B cell (primary cell): Measurements from ENCODE around the gene DENND4B. TPM values are rescaled to one million over a fixed set of nuclear protein-coding genes. Genes with fewer than 3 reads are reported as not detected.

Source experiments
- ATAC-seq: fragments of 200-7000 bp; cut with Tn5 transposase; one replicate; pipeline ENCODE4 v1.10.0; 2021; ENCODE audit warnings: low read depth, mild to moderate bottlenecking, moderate number of reproducible peaks, moderate library complexity
- CTCF ChIA-PET: fragments of 350-600 bp; sonication (Branson Sonifier 250); formaldehyde crosslinking; loops from one replicate; lab custom pipeline; 2021; ENCODE audit warnings: antibody characterized with exemption, inconsistent platforms; lab: Charles Lee
- POLR2A ChIA-PET: fragments of 350-600 bp; sonication (Branson Sonifier 250); formaldehyde crosslinking; loops from one replicate; lab custom pipeline; 2021; ENCODE audit warnings: antibody characterized with exemption; lab: Charles Lee
- DNase-seq: peaks from one replicate; pipeline ENCODE4 v3.0.0; 2013
- H2AFZ ChIP-seq: 2 replicates; pipeline ENCODE4 v1.6.1; 2012; ENCODE audit warnings: mild to moderate bottlenecking, low read depth, low read length; ENCODE audit not compliant: insufficient read depth, poor library complexity, severe bottlenecking
- H3K27ac ChIP-seq, 2 donors: 1 replicate in 1 of 2; 2 replicates in 1 of 2; pipeline ENCODE4 v1.5.1; 2012 to 2013; ENCODE audit warnings: low read length in 2 of 2, mild to moderate bottlenecking in 2 of 2, moderate library complexity in 1 of 2
- H3K27me3 ChIP-seq, 4 experiments: fragments of 200-600 bp in 1 of 4; sonication (generic) in 1 of 4; replicated peaks in 1 of 4; 1 replicate in 2 of 4; 2 replicates in 2 of 4; pipeline versions ENCODE4 v1.6.1 to v1.7.0; 2013 to 2016; ENCODE audit warnings: low read length in 3 of 4, mild to moderate bottlenecking in 2 of 4, mixed read lengths in 1 of 4, moderate library complexity in 1 of 4; ENCODE audit not compliant: insufficient read depth in 4 of 4, control insufficient read depth in 3 of 4; ENCODE audit errors: control extremely low read depth in 1 of 4
- H3K36me3 ChIP-seq, 2 experiments: replicated peaks in 1 of 2; 1 replicate in 1 of 2; 2 replicates in 1 of 2; pipeline versions ENCODE4 v1.6.1 to v1.7.1; 2013; ENCODE audit warnings: low read length in 1 of 2; ENCODE audit not compliant: insufficient read depth in 2 of 2, control insufficient read depth in 1 of 2; ENCODE audit errors: control extremely low read depth in 1 of 2, extremely low read depth in 1 of 2
- H3K4me1 ChIP-seq, 2 donors: fragments of 200-600 bp in 1 of 2; sonication (generic) in 1 of 2; 1 replicate in 1 of 2; 2 replicates in 1 of 2; pipeline versions ENCODE4 v1.5.1 to v1.6.1; 2013 to 2017; ENCODE audit warnings: low read length in 2 of 2; ENCODE audit not compliant: control insufficient read depth in 2 of 2, insufficient read depth in 2 of 2
- H3K4me2 ChIP-seq: replicated peaks from 2 replicates; pipeline ENCODE3; 2012; ENCODE audit warnings: mild to moderate bottlenecking, low read depth, low read length; ENCODE audit not compliant: poor library complexity, severe bottlenecking
- H3K4me3 ChIP-seq, 5 experiments: fragments of 200-600 bp in 1 of 5; sonication (generic) in 1 of 5; 1 replicate in 3 of 5; 2 replicates in 2 of 5; pipeline versions ENCODE4 v1.5.1 to v1.7.0; 2011 to 2016; ENCODE audit warnings: low read length in 4 of 5, mild to moderate bottlenecking in 4 of 5, low read depth in 2 of 5, control low read depth in 1 of 5, moderate library complexity in 1 of 5; ENCODE audit not compliant: insufficient read depth in 1 of 5; ENCODE audit errors: control extremely low read depth in 1 of 5, extremely low read depth in 1 of 5
- H3K79me2 ChIP-seq: fragments of 200-600 bp; sonication (generic); one replicate; pipeline ENCODE4 v1.6.0; 2016; ENCODE audit warnings: low read length; ENCODE audit not compliant: control insufficient read depth, insufficient read depth
- H3K9ac ChIP-seq: fragments of 200-600 bp; sonication (generic); 2 replicates; pipeline ENCODE4 v1.6.1; 2017; ENCODE audit warnings: mild to moderate bottlenecking, low read length, moderate library complexity
- H3K9me3 ChIP-seq, 3 donors: one replicate each; pipeline versions ENCODE4 v1.6.1 to v1.7.1; 2013; ENCODE audit warnings: low read length in 2 of 3; ENCODE audit not compliant: control insufficient read depth in 2 of 3, insufficient read depth in 1 of 3; ENCODE audit errors: control extremely low read depth in 1 of 3
- H4K20me1 ChIP-seq: 2 replicates; pipeline ENCODE4 v1.6.0; 2012; ENCODE audit warnings: mild to moderate bottlenecking, low read length; ENCODE audit not compliant: insufficient read depth, control insufficient read depth, poor library complexity, severe bottlenecking
- H3K27ac Mint-ChIP-seq: one replicate; pipeline ENCODE4 v1.8.0; 2021; ENCODE audit warnings: mixed read lengths
- H3K27me3 Mint-ChIP-seq: one replicate; pipeline ENCODE4 v1.8.0; 2021; ENCODE audit warnings: mixed read lengths
- H3K4me1 Mint-ChIP-seq: one replicate; pipeline ENCODE4 v1.8.0; 2021; ENCODE audit warnings: mixed read lengths
- H3K4me3 Mint-ChIP-seq: one replicate; pipeline ENCODE4 v1.8.0; 2021; ENCODE audit warnings: mixed read lengths
- H3K9me3 Mint-ChIP-seq: one replicate; pipeline ENCODE4 v1.8.0; 2022; ENCODE audit warnings: mixed read lengths; ENCODE audit not compliant: insufficient read depth
- CTCF ChIP-seq: fragments of 200-600 bp; IDR thresholded peaks from one replicate; pipeline ENCODE4 v1.8.0; 2022; ENCODE audit warnings: antibody characterized with exemption, mild to moderate bottlenecking
- EZH2 ChIP-seq: IDR thresholded peaks from 2 replicates; pipeline ENCODE4 v1.6.1; 2012; ENCODE audit warnings: borderline replicate concordance, low read depth, mild to moderate bottlenecking, moderate library complexity, low read length; ENCODE audit not compliant: insufficient read depth, poor library complexity, severe bottlenecking
- WGBS: methylation state at CpG from one replicate; pipeline ENCODE4 v1.1.5; 2013; ENCODE audit warnings: missing lambda C conversion rate; ENCODE audit not compliant: insufficient coverage; 5-methylcytosine and 5-hydroxymethylcytosine counted together
- intact Hi-C: fragments of 100-400 bp; cut with micrococcal nuclease; formaldehyde crosslinking; loops from one replicate; pipeline ENCODE4 v1.10.0; 2022
- polyA plus RNA-seq: library from polyadenylated mRNA; depleted of rRNA; stranded (reverse); fragments of >200 nt; gene quantifications from 2 replicates; pipeline ENCODE4 v1.2.3, GENCODE V29; 2012
- total RNA-seq, 2 donors: library from RNA; stranded (reverse); fragments of 120-200 nt in 1 of 2; gene quantifications; 1 replicate in 1 of 2; 2 replicates in 1 of 2; pipeline versions ENCODE4 v1.2.3 to v1.2.4, GENCODE V29; 2013 to 2022

Gene DENND4B
- total and polyA plus RNA-seq, 2 donors (not counting 1 experiment from before 2014, with no cell fraction given), result 275 to 389 TPM

GRCh38 chr1:153933430-153933829, 13.1 kb downstream of the DENND4B start:
- DNase-seq (no peak), ATAC-seq (no peak)
- WGBS, result 91% methylated on average over 12 of the region's 14 CpGs
- no peak overlapping the region for H3K4me3 ChIP-seq
- peaks cover 46% of the 10 kb centered on the region for H4K20me1 ChIP-seq
- no peaks in the 10 kb centered on the region for H3K27me3 ChIP-seq
- H3K36me3 ChIP-seq, result peaks cover 5 to 85% of the 10 kb centered on the region in 2 experiments
- ChIA-PET CTCF (interaction anchor here (0.6 to 1.8 kb wide), 3 partner anchors 11 to 136 kb away, joined by 3 to 4 read pairs (median 4); partner anchors contain the start of genes DENND4B and GATAD2B), POLR2A (no interaction called here)
- no peak overlapping the region for H3K9ac ChIP-seq
- no peak for TF ChIP-seq EZH2
- no peak for TF ChIP-seq CTCF
- H3K27me3 Mint-ChIP-seq, result no peaks in the 10 kb centered on the region
- intact Hi-C loops, result no loop called here
- H2AFZ ChIP-seq, result no peak overlapping the region
- no peak overlapping the region for H3K4me2 ChIP-seq
- peaks cover 5 to 6% of the 10 kb centered on the region in 2 donors for H3K4me1 ChIP-seq
- H3K27ac ChIP-seq, result no peak overlapping the region
- no peaks in the 10 kb centered on the region for H3K9me3 Mint-ChIP-seq
- no peak overlapping the region for H3K4me3 Mint-ChIP-seq
- H3K4me1 Mint-ChIP-seq, result no peaks in the 10 kb centered on the region
- no peak overlapping the region for H3K27ac Mint-ChIP-seq
- H3K9me3 ChIP-seq, result no peaks in the 10 kb centered on the region
- H3K79me2 ChIP-seq, result peaks cover 26% of the 10 kb centered on the region

GRCh38 chr1:153932156-153933131, 14.1 kb downstream of the DENND4B start:
- Mint-ChIP-seq H3K4me1 (no peaks in the 10 kb centered on the region), H3K27me3 (no peaks in the 10 kb centered on the region), H3K27ac (no peak overlapping the region), H3K9me3 (no peaks in the 10 kb centered on the region), H3K4me3 (no peak overlapping the region)
- H3K27me3 ChIP-seq, result no peaks in the 10 kb centered on the region
- H3K4me3 ChIP-seq, result no peak overlapping the region
- H3K36me3 ChIP-seq, result peaks cover 5 to 77% of the 10 kb centered on the region in 2 experiments
- WGBS, result 98% methylated on average over 8 of the region's 18 CpGs
- ChIA-PET POLR2A (no interaction called here), CTCF (interaction anchor here (0.6 to 1.8 kb wide), 2 partner anchors 10 to 14 kb away, joined by 4 read pairs; partner anchors contain the start of genes DENND4B and GATAD2B)
- H3K4me1 ChIP-seq, result peaks cover 6 to 10% of the 10 kb centered on the region in 2 donors
- H3K9me3 ChIP-seq, result no peaks in the 10 kb centered on the region
- no peak overlapping the region for H3K4me2 ChIP-seq
- intact Hi-C loops, result no loop called here
- no peak for ATAC-seq
- TF ChIP-seq EZH2 (no peak), CTCF (no peak)
- H2AFZ ChIP-seq, result no peak overlapping the region
- peaks cover 21% of the 10 kb centered on the region for H3K79me2 ChIP-seq
- peaks cover 39% of the 10 kb centered on the region for H4K20me1 ChIP-seq
- no peak overlapping the region for H3K27ac ChIP-seq
- DNase-seq, result no peak
- no peak overlapping the region for H3K9ac ChIP-seq
